Parathyroid adenoma (tissue), 2 donors: ENCODE results near the gene JMJD4.

Experiments
- H2AFZ ChIP-seq: fragments of 300-600 bp; sonication (generic); one replicate; pipeline ENCODE4 v1.7.0; 2017; ENCODE audit warnings: antibody characterized with exemption, mild to moderate bottlenecking
- H3K27ac ChIP-seq: fragments of 300-600 bp; sonication (generic); one replicate; pipeline ENCODE4 v1.7.0; 2017
- H3K27me3 ChIP-seq: fragments of 300-600 bp; sonication (generic); one replicate; pipeline ENCODE4 v1.7.0; 2017; ENCODE audit warnings: low read length; ENCODE audit not compliant: control insufficient read depth, insufficient read depth
- H3K36me3 ChIP-seq: fragments of 300-600 bp; sonication (generic); one replicate; pipeline ENCODE4 v1.7.0; 2017; ENCODE audit warnings: low read length; ENCODE audit not compliant: control insufficient read depth, insufficient read depth
- H3K4me1 ChIP-seq: fragments of 300-600 bp; sonication (generic); one replicate; pipeline ENCODE4 v1.7.0; 2017; ENCODE audit warnings: control low read depth
- H3K4me2 ChIP-seq: fragments of 300-600 bp; sonication (generic); one replicate; pipeline ENCODE4 v1.7.0; 2017; ENCODE audit warnings: low read length
- H3K4me3 ChIP-seq: fragments of 300-600 bp; sonication (generic); one replicate; pipeline ENCODE4 v1.7.0; 2017; ENCODE audit warnings: low read depth, low read length
- H3K79me2 ChIP-seq: fragments of 300-600 bp; sonication (generic); one replicate; pipeline ENCODE4 v1.7.0; 2017; ENCODE audit warnings: control low read depth
- H3K9ac ChIP-seq: fragments of 300-600 bp; sonication (generic); one replicate; pipeline ENCODE4 v1.7.0; 2017; ENCODE audit warnings: mild to moderate bottlenecking
- H3K9me3 ChIP-seq: fragments of 300-600 bp; sonication (generic); one replicate; pipeline ENCODE4 v1.7.0; 2017; ENCODE audit warnings: low read length; ENCODE audit not compliant: control insufficient read depth
- CTCF ChIP-seq: fragments of 300-600 bp; sonication (generic); IDR thresholded peaks from one replicate; pipeline ENCODE4 v1.7.0; 2017; ENCODE audit warnings: antibody characterized with exemption, mild to moderate bottlenecking
- donor health status: primary hyperparathyroidism.

Gene JMJD4

GRCh38 chr1:227773558-227773957 lies 38.5 kb upstream of the JMJD4 start:
- H3K79me2 ChIP-seq: no peaks in the 10 kb centered on the region
- no peaks in the 10 kb centered on the region for H3K27me3 ChIP-seq
- no peaks in the 10 kb centered on the region for H3K9me3 ChIP-seq
- H3K9ac ChIP-seq: no peak overlapping the region
- no peak overlapping the region for H3K4me3 ChIP-seq
- no peaks in the 10 kb centered on the region for H3K4me1 ChIP-seq
- no peak overlapping the region for H3K27ac ChIP-seq
- no peak overlapping the region for H3K4me2 ChIP-seq
- no peak overlapping the region for H2AFZ ChIP-seq
- no peaks in the 10 kb centered on the region for H3K36me3 ChIP-seq
- TF ChIP-seq CTCF: no peak

- no peaks in the 10 kb centered on the region for H3K36me3 ChIP-seq
- no peak overlapping the region for H3K27ac ChIP-seq
- no peaks in the 10 kb centered on the region for H3K79me2 ChIP-seq
- no peak overlapping the region for H3K4me2 ChIP-seq
- TF ChIP-seq CTCF: no peak
- H3K4me3 ChIP-seq: no peak overlapping the region
- no peak overlapping the region for H2AFZ ChIP-seq
- H3K9ac ChIP-seq: no peak overlapping the region
- no peaks in the 10 kb centered on the region for H3K4me1 ChIP-seq
- no peaks in the 10 kb centered on the region for H3K27me3 ChIP-seq
- no peaks in the 10 kb centered on the region for H3K9me3 ChIP-seq
These were observed 36.7 kb upstream of the JMJD4 start for GRCh38 chr1:227771771-227772170.

- TF ChIP-seq CTCF: no peak
- Histone ChIP-seq H3K4me3 (no peak overlapping the region), H3K79me2 (no peaks in the 10 kb centered on the region), H3K9ac (no peak overlapping the region), H3K4me2 (no peak overlapping the region), H2AFZ (no peak overlapping the region), H3K9me3 (no peaks in the 10 kb centered on the region), H3K27ac (no peak overlapping the region), H3K36me3 (no peaks in the 10 kb centered on the region), H3K4me1 (no peaks in the 10 kb centered on the region), H3K27me3 (no peaks in the 10 kb centered on the region)
These were observed 36.2 kb upstream of the JMJD4 start for GRCh38 chr1:227771326-227771725.

GRCh38 chr1:227770812-227771211 lies 35.7 kb upstream of the JMJD4 start:
- Histone ChIP-seq H3K79me2 (no peaks in the 10 kb centered on the region), H3K9ac (no peak overlapping the region), H3K36me3 (no peaks in the 10 kb centered on the region), H2AFZ (no peak overlapping the region), H3K27me3 (no peaks in the 10 kb centered on the region), H3K4me3 (no peak overlapping the region), H3K4me1 (no peaks in the 10 kb centered on the region), H3K9me3 (no peaks in the 10 kb centered on the region), H3K27ac (no peak overlapping the region), H3K4me2 (no peak overlapping the region)
- no peak for TF ChIP-seq CTCF

GRCh38 chr1:227769936-227770494 lies 34.9 kb upstream of the JMJD4 start:
- no peak overlapping the region for H3K27ac ChIP-seq
- no peak overlapping the region for H3K4me2 ChIP-seq
- H3K9me3 ChIP-seq: no peaks in the 10 kb centered on the region
- no peaks in the 10 kb centered on the region for H3K79me2 ChIP-seq
- H3K4me1 ChIP-seq: no peaks in the 10 kb centered on the region
- no peak overlapping the region for H3K9ac ChIP-seq
- no peaks in the 10 kb centered on the region for H3K36me3 ChIP-seq
- TF ChIP-seq CTCF: no peak
- H3K27me3 ChIP-seq: no peaks in the 10 kb centered on the region
- no peak overlapping the region for H2AFZ ChIP-seq
- no peak overlapping the region for H3K4me3 ChIP-seq
